ENCODE results near the gene RIPK3. TPM values are rescaled to one million over a fixed set of nuclear protein-coding genes. Genes with fewer than 3 reads are reported as not detected.

The RIPK3 gene
- total RNA-seq, 1 experiment from 2014 or later: 0.35 TPM

GRCh38 chr14:24307156-24307574, 32.6 kb downstream of the RIPK3 start:
- no peak overlapping the region for H3K4me2 ChIP-seq (ENCODE audit: insufficient read depth, insufficient read length, low read length)
- H3K27ac Mint-ChIP-seq: peak overlapping the region in 1 of 3 experiments; percentile 25; a peak in 1 of 7 replicates
- no peak overlapping the region for H3K9ac ChIP-seq (ENCODE audit: extremely low read depth, insufficient read length, low read length)

More at GRCh38 chr14:24307156-24307574, 32.6 kb downstream of the RIPK3 start:
- no peaks in the 10 kb centered on the region for H3K23me2 ChIP-seq (ENCODE audit: insufficient read length, low read depth, low read length, poor library complexity, severe bottlenecking)
- no peak overlapping the region for H3K14ac ChIP-seq (ENCODE audit: insufficient read depth, low read length)
- no peak overlapping the region for H3K23ac ChIP-seq (ENCODE audit: insufficient read length, low read depth, low read length)
- no CpG with 5 or more reads among the region's 11 CpGs for WGBS (ENCODE audit: extremely low coverage, insufficient read length, low lambda C conversion rate)
- no peak overlapping the region for H3K27ac ChIP-seq (ENCODE audit: insufficient read length, low read depth, low read length)
- H2BK20ac ChIP-seq (ENCODE audit: low read depth, low read length, poor library complexity, severe bottlenecking): no peak overlapping the region
- H4K91ac ChIP-seq (ENCODE audit: insufficient read length, low read depth, low read length): no peak overlapping the region
- no peaks in the 10 kb centered on the region for H3K79me1 ChIP-seq (ENCODE audit: insufficient read depth, low read depth, low read length, poor library complexity, severe bottlenecking)
- no peak overlapping the region for H3K56ac ChIP-seq (ENCODE audit: insufficient read length, low read depth, low read length)
- no peaks in the 10 kb centered on the region for H3K79me2 ChIP-seq (ENCODE audit: insufficient read depth, low read length)
- Mint-ChIP-seq H3K4me3 (no peak overlapping the region), H3K27me3 (ENCODE audit: low read depth) (no peaks in the 10 kb centered on the region), H3K9me3 (no peaks in the 10 kb centered on the region), H3K4me1 (peaks cover 5 to 6% of the 10 kb centered on the region in 2 experiments; a peak in 3 of 4 replicates), H3K36me3 (ENCODE audit: insufficient read depth in 1 of 3, low read depth in 3 of 3) (peaks cover 33 to 73% (median 57%) of the 10 kb centered on the region in 3 experiments)
- no peak overlapping the region for H3T11ph ChIP-seq (ENCODE audit: low read length)
- H4K5ac ChIP-seq (ENCODE audit: insufficient read length, low read depth, low read length): no peak overlapping the region
- no peak overlapping the region for H2BK120ac ChIP-seq (ENCODE audit: low read depth, low read length, poor library complexity, severe bottlenecking)
- H2AK5ac ChIP-seq (ENCODE audit: insufficient read length, low read length): no peak overlapping the region
- no peaks in the 10 kb centered on the region for H4K20me1 ChIP-seq (ENCODE audit: control insufficient read depth, insufficient read depth, insufficient read length)
- H3K4me1 ChIP-seq (ENCODE audit: insufficient read depth, low read length): no peaks in the 10 kb centered on the region
- no peak overlapping the region for H4K8ac ChIP-seq (replicated peaks; ENCODE audit: insufficient read length, low read depth, low read length)
- TF ChIP-seq, protein P1, sequence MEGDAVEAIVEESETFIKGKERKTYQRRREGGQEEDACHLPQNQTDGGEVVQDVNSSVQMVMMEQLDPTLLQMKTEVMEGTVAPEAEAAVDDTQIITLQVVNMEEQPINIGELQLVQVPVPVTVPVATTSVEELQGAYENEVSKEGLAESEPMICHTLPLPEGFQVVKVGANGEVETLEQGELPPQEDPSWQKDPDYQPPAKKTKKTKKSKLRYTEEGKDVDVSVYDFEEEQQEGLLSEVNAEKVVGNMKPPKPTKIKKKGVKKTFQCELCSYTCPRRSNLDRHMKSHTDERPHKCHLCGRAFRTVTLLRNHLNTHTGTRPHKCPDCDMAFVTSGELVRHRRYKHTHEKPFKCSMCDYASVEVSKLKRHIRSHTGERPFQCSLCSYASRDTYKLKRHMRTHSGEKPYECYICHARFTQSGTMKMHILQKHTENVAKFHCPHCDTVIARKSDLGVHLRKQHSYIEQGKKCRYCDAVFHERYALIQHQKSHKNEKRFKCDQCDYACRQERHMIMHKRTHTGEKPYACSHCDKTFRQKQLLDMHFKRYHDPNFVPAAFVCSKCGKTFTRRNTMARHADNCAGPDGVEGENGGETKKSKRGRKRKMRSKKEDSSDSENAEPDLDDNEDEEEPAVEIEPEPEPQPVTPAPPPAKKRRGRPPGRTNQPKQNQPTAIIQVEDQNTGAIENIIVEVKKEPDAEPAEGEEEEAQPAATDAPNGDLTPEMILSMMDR (conservative IDR thresholded peaks at IDR 0.05): no peak
- no peaks in the 10 kb centered on the region for H3K9me3 ChIP-seq (ENCODE audit: control insufficient read depth, low read depth, low read length)
- no peak overlapping the region for H2BK15ac ChIP-seq (ENCODE audit: low read depth, low read length)
- H3K27me3 ChIP-seq (ENCODE audit: insufficient read depth, low read length): no peaks in the 10 kb centered on the region
- DNase-seq: no peak
- H2BK5ac ChIP-seq (ENCODE audit: insufficient read length, low read length): no peak overlapping the region
- H3K4ac ChIP-seq (ENCODE audit: low read depth, low read length): no peak overlapping the region
- no peak overlapping the region for H2AFZ ChIP-seq (ENCODE audit: low read length)
- no peak overlapping the region for H2BK12ac ChIP-seq (ENCODE audit: insufficient read length, low read depth, low read length)
- H3K18ac ChIP-seq (ENCODE audit: insufficient read length, low read depth, low read length): no peak overlapping the region
